ENCODE measurements around the gene OR2V1. TPM values are rescaled to one million over a fixed set of nuclear protein-coding genes. Genes with fewer than 3 reads are reported as not detected.

The OR2V1 gene
- total RNA-seq, 4 donors from 2014 or later, result not detected

GRCh38 chr5:181124526-181124925 is 6.4 kb downstream of the OR2V1 start:
- no peaks in the 10 kb centered on the region for H3K36me3 ChIP-seq
- H3K27ac ChIP-seq, result no peak overlapping the region
- 83 to 85% methylated on average over 3 of the region's 3 CpGs for WGBS, 2 donors
- intact Hi-C loops (cut with DNase I), result no loop called here
- no peak for DNase-seq
- H3K4me3 ChIP-seq (replicated peaks in 1 of 3), result no peak overlapping the region
- no peaks in the 10 kb centered on the region for H3K4me1 ChIP-seq
- no peak for TF ChIP-seq POLR2A (IDR thresholded peaks at IDR 0.05)
- no peak for TF ChIP-seq CTCF (IDR thresholded peaks at IDR 0.05)
- peaks cover 7% of the 10 kb centered on the region for H3K27me3 ChIP-seq
- H3K9me3 ChIP-seq, result no peaks in the 10 kb centered on the region

GRCh38 chr5:181121675-181122561 is 9.1 kb downstream of the OR2V1 start:
- Histone ChIP-seq H3K36me3 (no peaks in the 10 kb centered on the region), H3K4me1 (no peaks in the 10 kb centered on the region), H3K9me3 (no peaks in the 10 kb centered on the region), H3K4me3 (replicated peaks in 1 of 3) (no peak overlapping the region), H3K27ac (no peak overlapping the region), H3K27me3 (peaks cover 7% of the 10 kb centered on the region)
- peak in 1 of 6 experiments; percentile 5 for TF ChIP-seq CTCF (IDR thresholded peaks at IDR 0.05)
- no peak for TF ChIP-seq POLR2A (IDR thresholded peaks at IDR 0.05)
- DNase-seq, result no peak
- WGBS, 2 donors, result 55 to 60% methylated on average over 22 to 24 of the region's 28 CpGs
- intact Hi-C loops (cut with DNase I), result no loop called here

DNA sequence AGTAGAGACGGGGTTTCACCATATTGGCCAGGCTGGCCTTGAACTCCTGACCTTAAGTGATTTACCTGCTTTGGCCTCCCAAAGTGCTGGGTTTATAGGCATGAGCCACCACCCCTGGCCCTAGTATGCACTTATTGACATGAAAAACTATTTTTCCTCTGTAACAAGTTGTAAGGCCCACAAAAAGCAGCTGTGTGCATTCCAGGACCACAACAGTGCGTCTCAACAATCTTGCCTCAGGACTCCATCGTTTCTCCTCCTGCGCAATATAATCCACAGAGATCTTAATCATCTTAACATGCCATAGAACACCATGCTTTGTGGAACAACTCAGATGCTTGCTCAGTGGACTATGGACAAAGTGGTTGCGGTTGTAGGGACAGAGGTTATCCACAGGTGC is 10.2 kb downstream of the OR2V1 start:
- no peak for DNase-seq
- TF ChIP-seq CTCF (IDR thresholded peaks at IDR 0.05) (no peak), POLR2A (IDR thresholded peaks at IDR 0.05) (no peak)
- H3K27ac ChIP-seq, result no peak overlapping the region
- no peaks in the 10 kb centered on the region for H3K4me1 ChIP-seq
- peaks cover 7% of the 10 kb centered on the region for H3K27me3 ChIP-seq
- WGBS, 2 donors, result 72 to 87% methylated on average over 5 of the region's 5 CpGs
- H3K4me3 ChIP-seq (replicated peaks in 1 of 3), result no peak overlapping the region
- no peaks in the 10 kb centered on the region for H3K36me3 ChIP-seq
- no peaks in the 10 kb centered on the region for H3K9me3 ChIP-seq
- intact Hi-C loops (cut with DNase I), result no loop called here

GRCh38 chr5:181120306-181120705 is 10.7 kb downstream of the OR2V1 start:
- H3K27me3 ChIP-seq, result peaks cover 7% of the 10 kb centered on the region

More at GRCh38 chr5:181120306-181120705, 10.7 kb downstream of the OR2V1 start:
- no peak for DNase-seq
- TF ChIP-seq CTCF (IDR thresholded peaks at IDR 0.05) (no peak), POLR2A (IDR thresholded peaks at IDR 0.05) (no peak)
- intact Hi-C loops (cut with DNase I), result no loop called here
- H3K4me1 ChIP-seq, result peaks cover 0 to 3% of the 10 kb centered on the region in 2 donors
- WGBS, 2 donors, result 87 to 93% methylated on average over 4 of the region's 4 CpGs
- no peak overlapping the region for H3K4me3 ChIP-seq (replicated peaks in 1 of 3)
- no peaks in the 10 kb centered on the region for H3K36me3 ChIP-seq
- H3K27ac ChIP-seq, result no peak overlapping the region
- no peaks in the 10 kb centered on the region for H3K9me3 ChIP-seq
